Measurements from ENCODE around the gene MKLN1. TPM values are rescaled to one million over a fixed set of nuclear protein-coding genes. Genes with fewer than 3 reads are reported as not detected.

MKLN1 gene
- total RNA-seq, 3 donors from 2014 or later, result 78.1 to 113 (median 80.3) TPM

GRCh38 chr7:131546126-131546525 is 218.4 kb downstream of the MKLN1 start:
- Histone ChIP-seq H3K9me3 (no peaks in the 10 kb centered on the region), H3K4me1 (no peaks in the 10 kb centered on the region), H3K4me3 (peak overlapping the region in 1 of 3 donors; percentile 9), H3K27ac (peak overlapping the region in 1 of 2 donors; percentile 9), H3K27me3 (no peaks in the 10 kb centered on the region), H3K36me3 (no peaks in the 10 kb centered on the region)
- intact Hi-C loops (cut with DNase I; ENCODE audit: low total_unique reads), result no loop called here
- no peak for TF ChIP-seq POLR2A (IDR thresholded peaks at IDR 0.05)
- no peak for TF ChIP-seq POLR2AphosphoS5 (IDR thresholded peaks at IDR 0.05)
- DNase-seq (ENCODE audit: low spot score in 2 of 2), result no peak

Other genes starting within 250 kb of the MKLN1 start
- gene PODXL, start 228.8 kb downstream of the MKLN1 start, total RNA-seq, result 10 to 100 TPM; 20.3 to 55.6 (median 33.1) TPM